Fibroblast of lung (primary cell): ENCODE measurements around the gene ADGRD2. TPM values are rescaled to one million over a fixed set of nuclear protein-coding genes. Genes with fewer than 3 reads are reported as not detected.

Experiments
- DNase-seq, 2 donors: peaks; one replicate each; pipeline versions ENCODE4 v3.0.0 to v3.0.0-alpha.2; 2010; ENCODE audit warnings: low read depth in 2 of 2
- H2AFZ ChIP-seq: 2 replicates; pipeline ENCODE4 v1.5.1; 2012; ENCODE audit warnings: low read length, control low read depth, inconsistent platforms
- H3K27ac ChIP-seq: 2 replicates; pipeline ENCODE4 v1.5.1; 2011; ENCODE audit warnings: low read length, control low read depth; ENCODE audit not compliant: insufficient read depth
- H3K27me3 ChIP-seq: 2 replicates; pipeline ENCODE4 v1.5.1; 2011; ENCODE audit warnings: mild to moderate bottlenecking, low read length; ENCODE audit not compliant: control insufficient read depth, insufficient read depth
- H3K36me3 ChIP-seq: 2 replicates; pipeline ENCODE4 v1.5.1; 2011; ENCODE audit warnings: low read length; ENCODE audit not compliant: control insufficient read depth, insufficient read depth
- H3K4me1 ChIP-seq: 2 replicates; pipeline ENCODE4 v1.5.1; 2011; ENCODE audit warnings: low read length; ENCODE audit not compliant: control insufficient read depth, insufficient read depth; ENCODE audit errors: extremely low read depth
- H3K4me2 ChIP-seq: 2 replicates; pipeline ENCODE4 v1.5.1; 2011; ENCODE audit warnings: low read length, control low read depth; ENCODE audit not compliant: insufficient read depth; ENCODE audit errors: extremely low read depth
- H3K4me3 ChIP-seq, 4 experiments: fragments of 200-600 bp in 1 of 4; sonication (generic) in 1 of 4; replicated peaks in 1 of 4; 2 replicates each; pipeline ENCODE4 v1.5.1; 2011 to 2016; ENCODE audit warnings: low read length in 4 of 4, low read depth in 3 of 4, mild to moderate bottlenecking in 3 of 4, control low read depth in 2 of 4, inconsistent platforms in 1 of 4, mixed read lengths in 1 of 4; ENCODE audit not compliant: insufficient read depth in 1 of 4; ENCODE audit errors: control extremely low read depth in 1 of 4
- H3K79me2 ChIP-seq: 2 replicates; pipeline ENCODE4 v1.5.1; 2012; ENCODE audit warnings: mild to moderate bottlenecking, low read length, inconsistent platforms; ENCODE audit not compliant: control insufficient read depth, insufficient read depth
- H3K9ac ChIP-seq: 2 replicates; pipeline ENCODE4 v1.5.1; 2011; ENCODE audit warnings: mild to moderate bottlenecking, low read length, control low read depth; ENCODE audit not compliant: insufficient read depth
- H3K9me3 ChIP-seq: 2 replicates; pipeline ENCODE4 v1.5.1; 2012; ENCODE audit warnings: low read depth, low read length; ENCODE audit not compliant: control insufficient read depth, insufficient read depth
- H4K20me1 ChIP-seq: 2 replicates; pipeline ENCODE4 v1.5.1; 2011; ENCODE audit warnings: low read length; ENCODE audit not compliant: control insufficient read depth, insufficient read depth; ENCODE audit errors: extremely low read depth
- CTCF ChIP-seq, 2 donors: IDR thresholded peaks in 1 of 2; conservative IDR thresholded peaks in 1 of 2; 1 replicate in 1 of 2; 2 replicates in 1 of 2; pipeline ENCODE4 v1.5.1; 2011 to 2012; ENCODE audit warnings: low read length in 2 of 2, control low read depth in 1 of 2, inconsistent platforms in 1 of 2, low read depth in 1 of 2, mild to moderate bottlenecking in 1 of 2
- EZH2 ChIP-seq: IDR thresholded peaks from 2 replicates; pipeline ENCODE4 v1.5.1; 2012; ENCODE audit warnings: low read length, control low read depth, mild to moderate bottlenecking; ENCODE audit errors: missing control alignments
- polyA plus RNA-seq, 2 donors: library from polyadenylated mRNA; depleted of rRNA in 1 of 2; stranded (reverse) in 1 of 2; unstranded in 1 of 2; fragments of >200 nt; gene quantifications; 2 replicates each; pipeline ENCODE4 v1.2.1, GENCODE V29; 2011 to 2012; ENCODE audit warnings: missing spikeins in 1 of 2
- total RNA-seq: library from RNA; depleted of rRNA; stranded (reverse); fragments of >200 nt; gene quantifications from 2 replicates; pipeline ENCODE4 v1.2.1, GENCODE V29; 2014

ADGRD2 gene
- total and polyA plus RNA-seq, 2 donors (not counting 1 experiment from before 2014, with no cell fraction given) = not detected

- TF ChIP-seq CTCF (conservative IDR thresholded peaks at IDR 0.05 in 1 of 2, IDR thresholded peaks at IDR 0.05 in 1 of 2; ENCODE audit: low read depth in 1 of 2, low read length in 2 of 2) = no peak
- TF ChIP-seq EZH2 = peak; percentile 54
- H3K9me3 ChIP-seq = no peaks in the 10 kb centered on the region
- H3K27ac ChIP-seq = no peak overlapping the region
- no peaks in the 10 kb centered on the region for H3K36me3 ChIP-seq
- no peaks in the 10 kb centered on the region for H4K20me1 ChIP-seq
- no peak overlapping the region for H3K4me2 ChIP-seq
- H3K4me3 ChIP-seq = no peak overlapping the region
- H3K9ac ChIP-seq = no peak overlapping the region
- H3K4me1 ChIP-seq = no peaks in the 10 kb centered on the region
- no peak overlapping the region for H2AFZ ChIP-seq
- no peaks in the 10 kb centered on the region for H3K79me2 ChIP-seq
- H3K27me3 ChIP-seq = peaks cover 29% of the 10 kb centered on the region
- DNase-seq = no peak
Observed at GRCh38 chr9:124479947-124480620, 29.8 kb downstream of the ADGRD2 start.

- H3K79me2 ChIP-seq = no peaks in the 10 kb centered on the region
- no peaks in the 10 kb centered on the region for H3K36me3 ChIP-seq
- no peak overlapping the region for H3K9ac ChIP-seq
- peaks cover 30% of the 10 kb centered on the region for H3K27me3 ChIP-seq
- peak in 1 of 2 donors; percentile 13 for DNase-seq
- H4K20me1 ChIP-seq = no peaks in the 10 kb centered on the region
- no peaks in the 10 kb centered on the region for H3K9me3 ChIP-seq
- no peaks in the 10 kb centered on the region for H3K4me1 ChIP-seq
- no peak overlapping the region for H2AFZ ChIP-seq
- peak in 1 of 2 donors; percentile 38 for TF ChIP-seq CTCF (conservative IDR thresholded peaks at IDR 0.05 in 1 of 2, IDR thresholded peaks at IDR 0.05 in 1 of 2; ENCODE audit: low read depth in 1 of 2, low read length in 2 of 2)
- no peak for TF ChIP-seq EZH2
- H3K27ac ChIP-seq = no peak overlapping the region
- no peak overlapping the region for H3K4me2 ChIP-seq
- H3K4me3 ChIP-seq = no peak overlapping the region
Observed at GRCh38 chr9:124480621-124480981, 30.4 kb downstream of the ADGRD2 start.

- Histone ChIP-seq H3K36me3 (no peaks in the 10 kb centered on the region), H3K4me1 (no peaks in the 10 kb centered on the region), H4K20me1 (no peaks in the 10 kb centered on the region), H3K9ac (no peak overlapping the region), H3K79me2 (no peaks in the 10 kb centered on the region), H3K27ac (no peak overlapping the region), H3K27me3 (peaks cover 31% of the 10 kb centered on the region), H3K4me2 (no peak overlapping the region), H2AFZ (no peak overlapping the region), H3K9me3 (no peaks in the 10 kb centered on the region), H3K4me3 (no peak overlapping the region)
- no peak for DNase-seq
- TF ChIP-seq CTCF (conservative IDR thresholded peaks at IDR 0.05 in 1 of 2, IDR thresholded peaks at IDR 0.05 in 1 of 2; ENCODE audit: low read depth in 1 of 2, low read length in 2 of 2) (no peak), EZH2 (no peak)
Observed at GRCh38 chr9:124481115-124481514, 30.9 kb downstream of the ADGRD2 start.
